GM18508 (cell line): ENCODE data around the gene FLT1.
A peak's percentile ranks its signal among the peaks of the same experiment; 100 is the strongest.

Experiments used
- ATAC-seq: cut with Tn5 transposase; IDR thresholded peaks from one replicate; pipeline ENCODE4 v1.9.1; 2021; ENCODE audit warnings: moderate number of reproducible peaks; ENCODE audit not compliant: insufficient read depth, unreplicated experiment

Gene FLT1

GRCh38 chr13:28273919-28274318 lies 221.0 kb downstream of the FLT1 start:
- ATAC-seq, result no peak

DNA sequence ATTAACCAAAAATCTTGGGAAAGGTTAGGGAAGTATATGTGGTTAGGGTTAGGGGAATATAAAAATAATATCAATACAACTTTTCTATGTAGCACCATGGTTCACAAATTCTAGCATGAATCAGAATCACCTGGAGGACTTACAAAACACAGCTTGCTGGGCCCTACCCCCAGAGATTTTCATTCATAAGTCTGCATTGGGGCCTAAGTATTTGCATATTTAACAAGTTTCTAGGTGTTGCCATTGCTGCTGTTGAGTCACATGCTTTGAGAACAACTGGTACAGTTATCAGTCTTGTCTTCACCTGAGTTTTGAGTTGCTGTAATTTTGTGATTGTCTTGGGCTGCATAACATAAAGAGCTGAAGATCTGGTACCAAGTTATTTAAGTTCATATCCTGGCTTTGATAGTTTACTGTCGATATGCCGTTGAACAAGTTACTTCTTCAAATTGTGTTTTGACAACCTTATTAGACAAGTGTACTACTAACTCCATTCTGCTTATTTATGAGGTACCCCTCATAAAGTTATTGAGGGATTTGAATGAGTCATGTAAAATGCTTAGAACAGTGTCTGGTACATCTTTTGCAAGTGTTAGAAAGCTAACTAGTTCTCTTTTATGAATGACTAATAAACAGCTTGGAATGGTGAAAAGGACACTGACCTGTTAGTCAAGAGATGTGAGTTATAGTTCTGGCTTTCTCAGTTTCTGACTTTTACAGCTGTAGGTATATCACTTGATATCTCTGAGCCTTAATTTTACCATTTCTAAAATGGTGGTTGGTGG lies 223.7 kb downstream of the FLT1 start:
- no peak for ATAC-seq

DNA sequence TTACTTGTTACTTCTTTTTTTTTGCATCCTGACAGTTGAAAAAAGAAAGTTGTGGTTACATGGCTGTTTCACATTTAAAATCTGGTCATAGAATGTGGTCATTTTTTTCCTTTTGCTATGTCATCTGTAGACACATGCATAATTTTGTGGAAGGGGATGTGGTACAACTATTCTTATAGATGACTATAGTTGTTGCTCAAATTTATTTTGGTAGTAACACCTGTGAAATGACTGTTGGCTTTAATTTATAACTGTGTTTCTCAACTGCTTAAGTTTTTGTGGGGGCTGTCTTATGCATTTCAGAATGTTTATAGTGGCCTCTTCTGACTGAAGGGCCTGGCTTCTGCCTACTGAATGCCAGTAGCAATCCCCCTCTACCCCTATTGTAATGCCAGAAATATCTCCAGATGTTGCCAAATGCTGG lies 226.1 kb downstream of the FLT1 start:
- ATAC-seq, result peak; percentile 96

DNA sequence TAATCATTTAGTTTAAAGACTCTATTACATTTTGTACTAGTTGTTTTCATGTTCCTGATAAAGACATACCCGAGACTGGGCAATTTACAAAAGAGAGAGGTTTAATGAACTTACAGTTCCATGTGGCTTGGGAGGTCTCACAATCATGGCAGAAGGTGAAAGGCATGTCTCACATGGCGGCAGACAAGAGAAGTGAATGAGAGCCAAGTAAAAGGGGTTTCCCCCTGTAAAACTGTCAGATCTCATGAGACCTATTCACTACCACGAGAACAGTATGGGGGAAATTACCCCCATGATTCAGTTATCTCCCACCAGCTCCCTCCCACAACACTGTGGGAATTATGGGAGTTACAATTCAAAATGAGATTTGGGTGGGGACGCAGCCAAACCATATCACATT lies 227.4 kb downstream of the FLT1 start:
- ATAC-seq, result no peak

- no peak for ATAC-seq
These were observed 236.5 kb downstream of the FLT1 start for GRCh38 chr13:28258417-28258816.

DNA sequence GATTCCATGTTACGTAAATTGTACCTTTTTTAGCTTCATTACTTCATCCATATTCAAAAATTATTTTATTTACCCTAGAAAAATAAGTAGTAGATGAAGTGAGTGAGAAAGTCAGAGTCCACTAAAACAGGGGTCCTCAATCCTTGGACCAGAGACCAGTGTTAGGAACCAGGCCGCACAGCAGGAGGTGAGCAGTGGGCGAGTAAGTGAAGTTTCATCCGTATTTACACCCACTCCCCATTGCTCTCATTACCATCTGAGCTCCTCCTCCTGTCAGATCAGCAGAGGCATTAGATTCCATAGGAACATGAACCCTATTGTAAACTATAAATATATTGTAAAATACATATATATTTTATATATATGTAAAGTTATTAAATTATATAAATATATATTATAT lies 237.6 kb downstream of the FLT1 start:
- ATAC-seq, result no peak

DNA sequence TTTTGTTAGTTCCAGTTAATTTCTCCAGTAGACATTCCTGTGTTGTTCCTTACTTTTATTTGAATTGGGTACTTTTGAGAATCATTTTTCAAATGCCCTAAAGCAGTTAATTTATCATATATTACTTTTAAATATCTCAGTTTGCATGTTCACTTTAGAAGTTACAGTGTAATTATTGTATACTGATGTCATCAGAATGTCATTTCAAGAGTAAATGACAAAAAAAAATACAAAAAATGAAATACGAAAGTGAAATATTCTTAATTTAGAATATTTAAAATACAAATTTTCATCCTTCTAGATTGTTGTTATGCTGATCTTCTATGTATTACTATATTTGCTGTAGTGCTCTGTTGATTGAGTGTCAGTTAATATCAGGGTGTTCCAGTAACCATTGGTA lies 242.4 kb downstream of the FLT1 start:
- ATAC-seq, result no peak

DNA sequence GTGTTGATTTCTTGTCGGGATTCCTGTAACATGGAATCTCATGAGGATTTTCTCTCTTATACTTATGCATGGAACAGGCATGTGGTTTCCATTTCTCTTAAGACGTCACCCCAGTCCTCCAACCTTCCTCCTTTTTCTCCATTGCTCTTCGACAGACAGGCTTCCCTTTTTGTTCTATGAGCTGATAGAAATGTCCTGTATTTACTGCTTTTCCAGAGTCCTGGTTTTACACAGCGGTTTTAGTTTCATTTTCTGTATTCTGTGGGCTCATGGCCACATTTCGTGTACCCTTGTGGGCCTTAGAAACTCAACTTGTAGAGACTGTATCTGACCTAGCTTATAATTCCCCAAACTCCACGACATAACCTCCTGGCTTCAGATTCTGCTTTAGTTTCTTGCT lies 243.5 kb downstream of the FLT1 start:
- no peak for ATAC-seq

DNA sequence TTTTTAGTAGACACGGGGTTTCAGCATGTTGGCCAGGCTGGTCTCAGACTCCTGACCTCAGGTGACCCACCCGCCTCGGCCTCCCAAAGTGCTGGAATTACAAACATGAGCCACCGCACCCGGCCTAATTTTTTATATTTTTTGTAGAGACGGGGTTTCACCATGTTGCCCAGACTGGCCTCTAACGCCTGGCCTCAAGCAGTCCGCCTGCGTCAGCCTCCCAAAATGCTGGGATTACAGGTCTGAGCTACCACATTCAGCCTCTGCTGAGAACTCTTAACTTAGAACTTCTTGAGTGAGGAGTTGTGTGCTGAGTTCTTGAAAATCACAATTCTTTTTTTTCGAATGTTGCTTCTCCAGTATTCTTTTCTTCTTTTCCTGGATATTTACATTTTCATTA lies 244.4 kb downstream of the FLT1 start:
- ATAC-seq, result no peak
